ENCODE data around the gene RARB. TPM values are rescaled to one million over a fixed set of nuclear protein-coding genes. Genes with fewer than 3 reads are reported as not detected.
A peak's percentile ranks its signal among the peaks of the same experiment; 100 is the strongest.

RARB gene
- total RNA-seq, 4 donors from 2014 or later: 13.1 to 45.8 (median 25.3) TPM

- ATAC-seq: no peak
- H3K36me3 ChIP-seq: no peaks in the 10 kb centered on the region
- H3K27me3 ChIP-seq: no peaks in the 10 kb centered on the region
- H3K4me1 ChIP-seq: peaks cover 2 to 60% (median 5%) of the 10 kb centered on the region in 3 donors
- 8 to 14% methylated on average over 11 to 12 of the region's 12 CpGs for WGBS, 2 donors (ENCODE audit: low coverage in 1 of 2)
- peak overlapping the region; percentile 92 to 98 (median 94) for H3K27ac ChIP-seq
- no peak for TF ChIP-seq CTCF (IDR thresholded peaks at IDR 0.05)
- H3K4me3 ChIP-seq: peak overlapping the region; percentile 73 to 97
- H3K9me3 ChIP-seq: no peaks in the 10 kb centered on the region
These were observed 1.6 kb downstream of the RARB start for GRCh38 chr3:25429361-25430286.

DNA sequence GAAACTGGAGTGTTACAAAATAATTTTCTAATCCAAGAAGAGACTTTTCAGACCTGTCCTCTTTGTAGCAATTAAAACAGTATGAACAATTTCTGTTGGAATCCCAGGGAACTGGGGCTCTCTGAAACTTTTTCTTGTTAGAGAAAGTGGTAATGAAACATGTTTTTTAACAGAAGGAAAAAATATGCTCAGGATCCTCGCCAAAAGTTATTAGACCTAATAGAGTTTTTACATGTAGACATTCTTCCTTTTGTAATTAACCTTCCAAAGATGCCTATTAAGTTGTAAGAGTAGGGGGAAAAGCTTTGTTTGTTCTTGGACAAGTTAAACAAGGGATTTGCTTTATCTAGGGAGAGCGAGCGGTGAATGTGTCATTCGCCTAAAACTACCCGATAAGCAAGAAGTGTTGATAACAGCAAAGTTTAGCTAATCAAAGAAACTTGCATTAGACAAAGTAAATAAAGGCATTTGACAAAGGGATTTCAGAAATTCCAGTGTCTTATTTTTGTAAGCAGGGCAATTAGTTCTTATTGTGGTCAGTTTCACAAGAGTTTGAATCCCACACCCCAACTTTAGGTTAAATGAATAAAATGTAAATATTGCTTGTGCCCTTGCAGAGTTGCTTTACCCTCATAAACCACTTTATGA is 2.3 kb downstream of the RARB start:
- no peak for ATAC-seq
- TF ChIP-seq POLR2A (IDR thresholded peaks at IDR 0.05): no peak
- Histone ChIP-seq H3K4me3 (peak overlapping the region; percentile 73 to 97), H3K4me1 (peaks cover 0 to 61% (median 5%) of the 10 kb centered on the region in 3 donors), H3K27me3 (no peaks in the 10 kb centered on the region), H3K9me3 (no peaks in the 10 kb centered on the region), H3K27ac (peak overlapping the region; percentile 92 to 98 (median 94)), H3K36me3 (no peaks in the 10 kb centered on the region)
- WGBS, 2 donors (ENCODE audit: low coverage in 1 of 2): 0 to 4% methylated on average over 5 of the region's 5 CpGs

- Histone ChIP-seq H3K9me3 (no peaks in the 10 kb centered on the region), H3K27me3 (no peaks in the 10 kb centered on the region), H3K36me3 (no peaks in the 10 kb centered on the region), H3K27ac (peak overlapping the region; percentile 92 to 98 (median 94)), H3K4me1 (peaks cover 0 to 61% (median 5%) of the 10 kb centered on the region in 3 donors), H3K4me3 (peak overlapping the region; percentile 73 to 97)
- TF ChIP-seq POLR2A (IDR thresholded peaks at IDR 0.05) (no peak), CTCF (IDR thresholded peaks at IDR 0.05) (no peak), EP300 (IDR thresholded peaks at IDR 0.05) (no peak), POLR2AphosphoS5 (IDR thresholded peaks at IDR 0.05) (no peak)
- WGBS, 2 donors (ENCODE audit: low coverage in 1 of 2): 1 to 12% methylated on average over 6 of the region's 6 CpGs
- no peak for ATAC-seq
These were observed 3.1 kb downstream of the RARB start for GRCh38 chr3:25430935-25431770.

- peak overlapping the region; percentile 81 to 94 (median 92) for H3K27ac ChIP-seq
- no peak for ATAC-seq
- H3K36me3 ChIP-seq: no peaks in the 10 kb centered on the region
- H3K9me3 ChIP-seq: no peaks in the 10 kb centered on the region
- no peaks in the 10 kb centered on the region for H3K27me3 ChIP-seq
- no peak for TF ChIP-seq POLR2A (IDR thresholded peaks at IDR 0.05)
- TF ChIP-seq POLR2AphosphoS5 (IDR thresholded peaks at IDR 0.05): no peak
- H3K4me3 ChIP-seq: peak overlapping the region; percentile 73 to 97
- H3K4me1 ChIP-seq: peaks cover 0 to 61% (median 5%) of the 10 kb centered on the region in 3 donors
- 14 to 60% methylated on average over 4 of the region's 4 CpGs for WGBS, 2 donors (ENCODE audit: low coverage in 1 of 2)
These were observed 4.2 kb downstream of the RARB start for GRCh38 chr3:25432176-25432720.

GRCh38 chr3:25433106-25433505 is 5.0 kb downstream of the RARB start:
- ATAC-seq: no peak
- Histone ChIP-seq H3K27me3 (no peaks in the 10 kb centered on the region), H3K4me3 (peak overlapping the region; percentile 10 to 15), H3K9me3 (no peaks in the 10 kb centered on the region), H3K27ac (peak overlapping the region; percentile 81 to 94 (median 92)), H3K36me3 (no peaks in the 10 kb centered on the region), H3K4me1 (peaks cover 0 to 66% (median 5%) of the 10 kb centered on the region in 3 donors)
- TF ChIP-seq CTCF (IDR thresholded peaks at IDR 0.05) (no peak), EP300 (IDR thresholded peaks at IDR 0.05) (no peak), POLR2AphosphoS5 (IDR thresholded peaks at IDR 0.05) (no peak), POLR2A (IDR thresholded peaks at IDR 0.05) (no peak)
- 45 to 56% methylated on average over 2 of the region's 2 CpGs for WGBS, 2 donors (ENCODE audit: low coverage in 1 of 2)
